ENCODE data around the gene ADAMTS17. TPM values are rescaled to one million over a fixed set of nuclear protein-coding genes. Genes with fewer than 3 reads are reported as not detected.

Gene ADAMTS17
- total and polyA plus RNA-seq, 9 of the 15 experiments (the other 6 are each of a cell fraction or from before 2014, with no cell fraction given), result 0.01 to 0.14 (median 0.07) TPM; not detected in 6

DNA sequence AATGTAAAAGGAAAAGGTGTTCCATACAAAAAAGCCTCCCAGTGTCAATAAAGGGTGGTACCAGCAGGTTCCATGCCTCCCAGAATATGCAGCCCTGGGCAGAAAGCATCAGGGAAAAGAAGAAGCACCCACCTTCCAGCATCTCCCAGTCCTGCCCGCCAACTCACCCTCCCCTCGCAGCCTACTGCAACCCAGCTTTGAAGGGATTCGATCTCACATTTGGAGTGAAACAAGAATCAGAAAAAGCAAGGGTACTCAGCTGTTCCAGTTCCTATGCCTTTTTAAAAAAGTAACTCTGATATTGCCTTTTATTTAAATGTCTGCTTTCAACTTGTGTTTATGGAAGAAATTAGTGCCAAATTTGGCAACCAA is 166.9 kb downstream of the ADAMTS17 start (continued):
- TF ChIP-seq, protein P1, sequence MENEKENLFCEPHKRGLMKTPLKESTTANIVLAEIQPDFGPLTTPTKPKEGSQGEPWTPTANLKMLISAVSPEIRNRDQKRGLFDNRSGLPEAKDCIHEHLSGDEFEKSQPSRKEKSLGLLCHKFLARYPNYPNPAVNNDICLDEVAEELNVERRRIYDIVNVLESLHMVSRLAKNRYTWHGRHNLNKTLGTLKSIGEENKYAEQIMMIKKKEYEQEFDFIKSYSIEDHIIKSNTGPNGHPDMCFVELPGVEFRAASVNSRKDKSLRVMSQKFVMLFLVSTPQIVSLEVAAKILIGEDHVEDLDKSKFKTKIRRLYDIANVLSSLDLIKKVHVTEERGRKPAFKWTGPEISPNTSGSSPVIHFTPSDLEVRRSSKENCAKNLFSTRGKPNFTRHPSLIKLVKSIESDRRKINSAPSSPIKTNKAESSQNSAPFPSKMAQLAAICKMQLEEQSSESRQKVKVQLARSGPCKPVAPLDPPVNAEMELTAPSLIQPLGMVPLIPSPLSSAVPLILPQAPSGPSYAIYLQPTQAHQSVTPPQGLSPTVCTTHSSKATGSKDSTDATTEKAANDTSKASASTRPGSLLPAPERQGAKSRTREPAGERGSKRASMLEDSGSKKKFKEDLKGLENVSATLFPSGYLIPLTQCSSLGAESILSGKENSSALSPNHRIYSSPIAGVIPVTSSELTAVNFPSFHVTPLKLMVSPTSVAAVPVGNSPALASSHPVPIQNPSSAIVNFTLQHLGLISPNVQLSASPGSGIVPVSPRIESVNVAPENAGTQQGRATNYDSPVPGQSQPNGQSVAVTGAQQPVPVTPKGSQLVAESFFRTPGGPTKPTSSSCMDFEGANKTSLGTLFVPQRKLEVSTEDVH (IDR thresholded peaks at IDR 0.05; ENCODE audit: low read depth, partially characterized antibody), result no peak
- TF ChIP-seq SRSF1 (IDR thresholded peaks at IDR 0.05; ENCODE audit: low read depth, low read length), result no peak
- no peak for TF ChIP-seq FOXK1 (CRISPR knock-in tag; IDR thresholded peaks at IDR 0.05; ENCODE audit: borderline replicate concordance)
- no peak for TF ChIP-seq ZNF79 (CRISPR knock-in tag; IDR thresholded peaks at IDR 0.05; ENCODE audit: low read depth)
- no peak for TF ChIP-seq SMAD3 (CRISPR knock-in tag; conservative IDR thresholded peaks at IDR 0.05)
- no peak for TF ChIP-seq ZBTB7A (IDR thresholded peaks at IDR 0.05; ENCODE audit: borderline replicate concordance, control insufficient read depth, low read depth, low read length)
- TF ChIP-seq, protein P2, sequence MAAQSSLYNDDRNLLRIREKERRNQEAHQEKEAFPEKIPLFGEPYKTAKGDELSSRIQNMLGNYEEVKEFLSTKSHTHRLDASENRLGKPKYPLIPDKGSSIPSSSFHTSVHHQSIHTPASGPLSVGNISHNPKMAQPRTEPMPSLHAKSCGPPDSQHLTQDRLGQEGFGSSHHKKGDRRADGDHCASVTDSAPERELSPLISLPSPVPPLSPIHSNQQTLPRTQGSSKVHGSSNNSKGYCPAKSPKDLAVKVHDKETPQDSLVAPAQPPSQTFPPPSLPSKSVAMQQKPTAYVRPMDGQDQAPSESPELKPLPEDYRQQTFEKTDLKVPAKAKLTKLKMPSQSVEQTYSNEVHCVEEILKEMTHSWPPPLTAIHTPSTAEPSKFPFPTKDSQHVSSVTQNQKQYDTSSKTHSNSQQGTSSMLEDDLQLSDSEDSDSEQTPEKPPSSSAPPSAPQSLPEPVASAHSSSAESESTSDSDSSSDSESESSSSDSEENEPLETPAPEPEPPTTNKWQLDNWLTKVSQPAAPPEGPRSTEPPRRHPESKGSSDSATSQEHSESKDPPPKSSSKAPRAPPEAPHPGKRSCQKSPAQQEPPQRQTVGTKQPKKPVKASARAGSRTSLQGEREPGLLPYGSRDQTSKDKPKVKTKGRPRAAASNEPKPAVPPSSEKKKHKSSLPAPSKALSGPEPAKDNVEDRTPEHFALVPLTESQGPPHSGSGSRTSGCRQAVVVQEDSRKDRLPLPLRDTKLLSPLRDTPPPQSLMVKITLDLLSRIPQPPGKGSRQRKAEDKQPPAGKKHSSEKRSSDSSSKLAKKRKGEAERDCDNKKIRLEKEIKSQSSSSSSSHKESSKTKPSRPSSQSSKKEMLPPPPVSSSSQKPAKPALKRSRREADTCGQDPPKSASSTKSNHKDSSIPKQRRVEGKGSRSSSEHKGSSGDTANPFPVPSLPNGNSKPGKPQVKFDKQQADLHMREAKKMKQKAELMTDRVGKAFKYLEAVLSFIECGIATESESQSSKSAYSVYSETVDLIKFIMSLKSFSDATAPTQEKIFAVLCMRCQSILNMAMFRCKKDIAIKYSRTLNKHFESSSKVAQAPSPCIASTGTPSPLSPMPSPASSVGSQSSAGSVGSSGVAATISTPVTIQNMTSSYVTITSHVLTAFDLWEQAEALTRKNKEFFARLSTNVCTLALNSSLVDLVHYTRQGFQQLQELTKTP (IDR thresholded peaks at IDR 0.05; ENCODE audit: low read depth in 1 of 2, partially characterized antibody in 2 of 2), result no peak
- TF ChIP-seq, protein P3, sequence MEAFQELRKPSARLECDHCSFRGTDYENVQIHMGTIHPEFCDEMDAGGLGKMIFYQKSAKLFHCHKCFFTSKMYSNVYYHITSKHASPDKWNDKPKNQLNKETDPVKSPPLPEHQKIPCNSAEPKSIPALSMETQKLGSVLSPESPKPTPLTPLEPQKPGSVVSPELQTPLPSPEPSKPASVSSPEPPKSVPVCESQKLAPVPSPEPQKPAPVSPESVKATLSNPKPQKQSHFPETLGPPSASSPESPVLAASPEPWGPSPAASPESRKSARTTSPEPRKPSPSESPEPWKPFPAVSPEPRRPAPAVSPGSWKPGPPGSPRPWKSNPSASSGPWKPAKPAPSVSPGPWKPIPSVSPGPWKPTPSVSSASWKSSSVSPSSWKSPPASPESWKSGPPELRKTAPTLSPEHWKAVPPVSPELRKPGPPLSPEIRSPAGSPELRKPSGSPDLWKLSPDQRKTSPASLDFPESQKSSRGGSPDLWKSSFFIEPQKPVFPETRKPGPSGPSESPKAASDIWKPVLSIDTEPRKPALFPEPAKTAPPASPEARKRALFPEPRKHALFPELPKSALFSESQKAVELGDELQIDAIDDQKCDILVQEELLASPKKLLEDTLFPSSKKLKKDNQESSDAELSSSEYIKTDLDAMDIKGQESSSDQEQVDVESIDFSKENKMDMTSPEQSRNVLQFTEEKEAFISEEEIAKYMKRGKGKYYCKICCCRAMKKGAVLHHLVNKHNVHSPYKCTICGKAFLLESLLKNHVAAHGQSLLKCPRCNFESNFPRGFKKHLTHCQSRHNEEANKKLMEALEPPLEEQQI (IDR thresholded peaks at IDR 0.05), result no peak
- TF ChIP-seq FOSL1 (tag; conservative IDR thresholded peaks at IDR 0.05), result no peak
- no peak for TF ChIP-seq ZNF785 (CRISPR knock-in tag; IDR thresholded peaks at IDR 0.05)
- TF ChIP-seq ZEB2 (IDR thresholded peaks at IDR 0.05), result no peak
- TF ChIP-seq, protein P4, sequence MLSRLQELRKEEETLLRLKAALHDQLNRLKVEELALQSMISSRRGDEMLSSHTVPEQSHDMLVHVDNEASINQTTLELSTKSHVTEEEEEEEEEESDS (CRISPR knock-in tag; IDR thresholded peaks at IDR 0.05), result no peak
